Activated naive CD4-positive, alpha-beta T cell treated with anti-CD3 and anti-CD28 coated beads, Interleukin-2, amount 50 U/mL, for 72 hours (primary cell): Measurements from ENCODE around the gene ANO9. TPM values are rescaled to one million over a fixed set of nuclear protein-coding genes. Genes with fewer than 3 reads are reported as not detected.
"Not testable (repeated sequence)": the region's sequence is repeated elsewhere in the genome, so short reads cannot be mapped to it uniquely, and the experiment has no call there.

Experiments used
- ATAC-seq, 2 donors: fragments of 150-1000 bp; cut with Tn5 transposase; 2 replicates each; pipeline ENCODE4 v1.10.0; 2021; ENCODE audit warnings: mild to moderate bottlenecking in 2 of 2, moderate library complexity in 2 of 2
- DNase-seq, 2 donors: peaks; one replicate each; pipeline ENCODE4 v3.0.0; 2021 to 2022; ENCODE audit warnings: low spot score in 2 of 2
- H3K27ac Mint-ChIP-seq, 2 donors: one replicate each; pipeline ENCODE4 v1.8.0; 2022; ENCODE audit warnings: mild to moderate bottlenecking in 2 of 2, mixed read lengths in 2 of 2
- H3K36me3 Mint-ChIP-seq, 2 donors: one replicate each; pipeline ENCODE4 v1.8.0; 2022; ENCODE audit warnings: mixed read lengths in 2 of 2
- H3K9me3 Mint-ChIP-seq, 2 donors: one replicate each; pipeline ENCODE4 v1.8.0; 2022; ENCODE audit warnings: mixed read lengths in 2 of 2
- total RNA-seq, 2 donors: library from RNA; stranded (reverse); gene quantifications; one replicate each; pipeline ENCODE4 v1.2.3, GENCODE V29; 2022

ANO9 gene
- total RNA-seq, 2 donors from 2014 or later, result 61.2 to 69.3 TPM

GRCh38 chr11:433641-434040 lies 8.2 kb downstream of the ANO9 start:
- Mint-ChIP-seq H3K9me3 (no peaks in the 10 kb centered on the region), H3K36me3 (no peaks in the 10 kb centered on the region), H3K27ac (no peak overlapping the region)
- ATAC-seq (no peak), DNase-seq (peak in 1 of 2 donors; percentile 51)

- H3K36me3 Mint-ChIP-seq, result no peaks in the 10 kb centered on the region
- H3K9me3 Mint-ChIP-seq, result no peaks in the 10 kb centered on the region
- ATAC-seq, result no peak
- H3K27ac Mint-ChIP-seq, result no peak overlapping the region
- peak in 1 of 2 donors; percentile 34 for DNase-seq
Observed at GRCh38 chr11:433111-433510, 8.7 kb downstream of the ANO9 start.

- Mint-ChIP-seq H3K9me3 (no peaks in the 10 kb centered on the region), H3K27ac (no peak overlapping the region), H3K36me3 (no peaks in the 10 kb centered on the region)
- DNase-seq (peak in 1 of 2 donors; percentile 50), ATAC-seq (no peak)
Observed at GRCh38 chr11:432501-433100, 9.2 kb downstream of the ANO9 start.

GRCh38 chr11:431921-432320 lies 9.9 kb downstream of the ANO9 start:
- Mint-ChIP-seq H3K36me3 (no peaks in the 10 kb centered on the region), H3K9me3 (no peaks in the 10 kb centered on the region), H3K27ac (no peak overlapping the region)
- DNase-seq (peak in 1 of 2 donors; percentile 50), ATAC-seq (no peak)

- peak in 1 of 2 donors; percentile 26 for ATAC-seq
- Mint-ChIP-seq H3K27ac (no peak overlapping the region), H3K36me3 (no peaks in the 10 kb centered on the region), H3K9me3 (no peaks in the 10 kb centered on the region)
- peak in 1 of 2 donors; percentile 44 for DNase-seq
Observed at GRCh38 chr11:429931-430456, 11.8 kb downstream of the ANO9 start.

GRCh38 chr11:429391-429790 lies 12.4 kb downstream of the ANO9 start:
- H3K36me3 Mint-ChIP-seq, result peaks cover 4% of the 10 kb centered on the region in 2 donors
- H3K27ac Mint-ChIP-seq, result no peak overlapping the region
- ATAC-seq (no peak), DNase-seq (peak in 1 of 2 donors; percentile 47)
- no peaks in the 10 kb centered on the region for H3K9me3 Mint-ChIP-seq

- Mint-ChIP-seq H3K27ac (no peak overlapping the region), H3K9me3 (no peaks in the 10 kb centered on the region), H3K36me3 (peaks cover 6 to 7% of the 10 kb centered on the region in 2 donors)
- no peak for ATAC-seq
- peak in 1 of 2 donors; percentile 42 for DNase-seq
Observed at GRCh38 chr11:428295-428694, 13.5 kb downstream of the ANO9 start.

GRCh38 chr11:426851-427250 lies 15.0 kb downstream of the ANO9 start:
- ATAC-seq (no peak), DNase-seq (no peak)
- Mint-ChIP-seq H3K9me3 (no peaks in the 10 kb centered on the region), H3K27ac (no peak overlapping the region), H3K36me3 (peaks cover 6 to 7% of the 10 kb centered on the region in 2 donors)

GRCh38 chr11:425301-425700 lies 16.5 kb downstream of the ANO9 start:
- Mint-ChIP-seq H3K27ac (no peak overlapping the region), H3K9me3 (no peaks in the 10 kb centered on the region), H3K36me3 (peaks cover 6 to 7% of the 10 kb centered on the region in 2 donors)
- DNase-seq, result no peak
- no peak for ATAC-seq

GRCh38 chr11:424766-425165 lies 17.0 kb downstream of the ANO9 start:
- ATAC-seq, H3K27ac Mint-ChIP-seq, H3K9me3 Mint-ChIP-seq, H3K36me3 Mint-ChIP-seq, DNase-seq: not testable (repeated sequence)

GRCh38 chr11:424232-424631 lies 17.6 kb downstream of the ANO9 start:
- no peak for DNase-seq
- Mint-ChIP-seq H3K9me3 (no peaks in the 10 kb centered on the region), H3K27ac (no peak overlapping the region), H3K36me3 (peaks cover 6 to 7% of the 10 kb centered on the region in 2 donors)
- ATAC-seq, result no peak

- Mint-ChIP-seq H3K9me3 (no peaks in the 10 kb centered on the region), H3K36me3 (peaks cover 6 to 7% of the 10 kb centered on the region in 2 donors), H3K27ac (no peak overlapping the region)
- ATAC-seq (no peak), DNase-seq (peak in 1 of 2 donors; percentile 2)
Observed at GRCh38 chr11:422249-422656, 19.6 kb downstream of the ANO9 start.

- DNase-seq (peak in 1 of 2 donors; percentile 1), ATAC-seq (no peak)
- H3K27ac Mint-ChIP-seq, result no peak overlapping the region
- H3K9me3 Mint-ChIP-seq, result no peaks in the 10 kb centered on the region
- H3K36me3 Mint-ChIP-seq, result peaks cover 6 to 7% of the 10 kb centered on the region in 2 donors
Observed at GRCh38 chr11:420911-421321, 20.9 kb downstream of the ANO9 start.

- Mint-ChIP-seq H3K36me3 (peaks cover 6 to 7% of the 10 kb centered on the region in 2 donors), H3K9me3 (no peaks in the 10 kb centered on the region), H3K27ac (no peak overlapping the region)
- DNase-seq (peak; percentile 1 to 53), ATAC-seq (no peak)
Observed at GRCh38 chr11:420054-420910, 21.5 kb downstream of the ANO9 start.

GRCh38 chr11:419248-420005 lies 22.4 kb downstream of the ANO9 start:
- Mint-ChIP-seq H3K36me3 (peaks cover 3% of the 10 kb centered on the region in 2 donors), H3K27ac (no peak overlapping the region), H3K9me3 (no peaks in the 10 kb centered on the region)
- peak in 1 of 2 donors; percentile 1 for DNase-seq
- ATAC-seq, result no peak

GRCh38 chr11:418343-419247 lies 23.2 kb downstream of the ANO9 start:
- Mint-ChIP-seq H3K36me3 (no peaks in the 10 kb centered on the region), H3K9me3 (no peaks in the 10 kb centered on the region), H3K27ac (no peak overlapping the region)
- ATAC-seq, result no peak
- peak in 1 of 2 donors; percentile 8 for DNase-seq
